Omental fat pad (tissue), 4 donors: ENCODE results near the gene ATAD3C. TPM values are rescaled to one million over a fixed set of nuclear protein-coding genes. Genes with fewer than 3 reads are reported as not detected.
"Not testable (repeated sequence)": the region's sequence is repeated elsewhere in the genome, so short reads cannot be mapped to it uniquely, and the experiment has no call there.

Source experiments
- ATAC-seq: fragments of 150-250 bp; one replicate; pipeline ENCODE4 v1.9.1; 2016; ENCODE audit warnings: mild to moderate bottlenecking, moderate library complexity; ENCODE audit not compliant: low FRiP score
- DNase-seq: peaks from one replicate; pipeline ENCODE4 v3.0.0-alpha.2; 2019; ENCODE audit warnings: low spot score
- total RNA-seq, 4 donors: library from RNA; depleted of rRNA; stranded (reverse); fragments of >200 nt; gene quantifications; one replicate each; pipeline ENCODE4 v1.1.0, GENCODE V29; 2016
- TF ChIP-seq, protein P1 (sequence below), 3 donors: fragments of 450-650 bp; IDR thresholded peaks; one replicate each; pipeline ENCODE4 v1.5.1; 2016 to 2017; ENCODE audit warnings: antibody characterized with exemption in 3 of 3, mild to moderate bottlenecking in 3 of 3, moderate library complexity in 2 of 3

Gene ATAD3C
- total RNA-seq, 4 donors from 2014 or later, result 0.69 to 3.5 (median 2.4) TPM; not detected in 1

DNA sequence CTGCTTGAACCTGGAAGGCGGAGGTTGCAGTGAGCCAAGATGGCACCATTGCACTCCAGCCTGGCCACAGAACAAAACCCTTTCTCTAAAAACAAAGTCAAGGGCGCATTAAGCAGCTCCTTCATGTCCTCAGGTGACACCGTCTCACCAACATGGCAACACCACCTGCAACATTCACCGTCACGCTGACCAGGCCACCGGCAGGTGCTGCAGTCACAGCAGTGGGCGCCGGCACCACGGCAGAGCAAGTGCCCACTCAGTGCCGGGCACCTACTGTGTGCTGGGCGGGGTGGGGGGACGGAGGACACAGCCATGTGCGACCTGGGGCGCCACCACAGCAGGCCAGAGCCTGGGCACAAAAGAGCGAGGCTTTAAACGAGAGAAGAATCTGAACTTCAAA, 34.2 kb downstream of the ATAD3C start:
- DNase-seq, result no peak
- no peak for ATAC-seq
- TF ChIP-seq, protein P1, sequence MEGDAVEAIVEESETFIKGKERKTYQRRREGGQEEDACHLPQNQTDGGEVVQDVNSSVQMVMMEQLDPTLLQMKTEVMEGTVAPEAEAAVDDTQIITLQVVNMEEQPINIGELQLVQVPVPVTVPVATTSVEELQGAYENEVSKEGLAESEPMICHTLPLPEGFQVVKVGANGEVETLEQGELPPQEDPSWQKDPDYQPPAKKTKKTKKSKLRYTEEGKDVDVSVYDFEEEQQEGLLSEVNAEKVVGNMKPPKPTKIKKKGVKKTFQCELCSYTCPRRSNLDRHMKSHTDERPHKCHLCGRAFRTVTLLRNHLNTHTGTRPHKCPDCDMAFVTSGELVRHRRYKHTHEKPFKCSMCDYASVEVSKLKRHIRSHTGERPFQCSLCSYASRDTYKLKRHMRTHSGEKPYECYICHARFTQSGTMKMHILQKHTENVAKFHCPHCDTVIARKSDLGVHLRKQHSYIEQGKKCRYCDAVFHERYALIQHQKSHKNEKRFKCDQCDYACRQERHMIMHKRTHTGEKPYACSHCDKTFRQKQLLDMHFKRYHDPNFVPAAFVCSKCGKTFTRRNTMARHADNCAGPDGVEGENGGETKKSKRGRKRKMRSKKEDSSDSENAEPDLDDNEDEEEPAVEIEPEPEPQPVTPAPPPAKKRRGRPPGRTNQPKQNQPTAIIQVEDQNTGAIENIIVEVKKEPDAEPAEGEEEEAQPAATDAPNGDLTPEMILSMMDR (IDR thresholded peaks at IDR 0.05), result no peak

DNA sequence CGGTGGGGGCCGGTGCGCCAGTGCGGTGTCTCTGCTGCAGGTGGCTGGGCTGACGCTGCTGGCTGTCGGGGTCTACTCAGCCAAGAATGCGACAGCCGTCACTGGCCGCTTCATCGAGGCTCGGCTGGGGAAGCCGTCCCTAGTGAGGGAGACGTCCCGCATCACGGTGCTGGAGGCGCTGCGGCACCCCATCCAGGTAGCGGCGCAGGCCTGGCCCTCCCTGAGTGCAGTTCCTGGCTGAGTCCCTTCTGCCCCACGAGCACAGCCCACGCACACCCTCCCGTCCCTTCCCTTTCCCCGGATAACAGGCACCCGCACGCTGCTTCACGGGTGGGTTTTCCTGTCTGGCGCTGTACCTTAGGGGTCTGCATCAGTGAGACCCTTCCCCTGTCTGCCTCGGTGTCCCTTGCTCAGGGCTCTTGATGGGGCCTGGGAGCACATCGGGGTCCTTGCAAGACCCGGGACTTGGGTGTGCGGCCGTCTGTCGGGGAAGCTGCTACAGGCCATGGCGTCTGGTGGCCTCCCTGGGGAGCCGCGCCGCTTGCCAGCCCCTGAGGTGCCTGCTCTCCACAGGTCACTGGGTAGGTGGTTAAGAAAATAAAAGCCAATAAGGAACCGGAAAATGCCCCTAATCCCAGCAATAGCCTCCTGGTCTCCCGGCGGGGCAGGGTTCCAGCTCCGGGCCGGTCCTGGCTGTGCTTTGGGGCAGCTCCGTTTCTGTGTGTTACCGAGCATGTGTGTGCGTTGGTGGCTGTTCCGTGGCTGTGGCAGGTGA, 35.7 kb downstream of the ATAD3C start:
- ATAC-seq, DNase-seq: not testable (repeated sequence)

GRCh38 chr1:1485755-1486317, 36.3 kb downstream of the ATAD3C start:
- not testable (repeated sequence) for DNase-seq, ATAC-seq

- no peak for DNase-seq
- ATAC-seq, result no peak
- TF ChIP-seq, protein P1 (IDR thresholded peaks at IDR 0.05), result no peak
These were observed 38.2 kb downstream of the ATAD3C start for GRCh38 chr1:1487701-1488100.

- no peak for DNase-seq
- TF ChIP-seq, protein P1 (IDR thresholded peaks at IDR 0.05), result no peak
- no peak for ATAC-seq
These were observed 39.7 kb downstream of the ATAD3C start for GRCh38 chr1:1489231-1489630.

- TF ChIP-seq, protein P1 (IDR thresholded peaks at IDR 0.05), result no peak
- ATAC-seq (no peak), DNase-seq (no peak)
These were observed 40.4 kb downstream of the ATAD3C start for GRCh38 chr1:1489861-1490260.

DNA sequence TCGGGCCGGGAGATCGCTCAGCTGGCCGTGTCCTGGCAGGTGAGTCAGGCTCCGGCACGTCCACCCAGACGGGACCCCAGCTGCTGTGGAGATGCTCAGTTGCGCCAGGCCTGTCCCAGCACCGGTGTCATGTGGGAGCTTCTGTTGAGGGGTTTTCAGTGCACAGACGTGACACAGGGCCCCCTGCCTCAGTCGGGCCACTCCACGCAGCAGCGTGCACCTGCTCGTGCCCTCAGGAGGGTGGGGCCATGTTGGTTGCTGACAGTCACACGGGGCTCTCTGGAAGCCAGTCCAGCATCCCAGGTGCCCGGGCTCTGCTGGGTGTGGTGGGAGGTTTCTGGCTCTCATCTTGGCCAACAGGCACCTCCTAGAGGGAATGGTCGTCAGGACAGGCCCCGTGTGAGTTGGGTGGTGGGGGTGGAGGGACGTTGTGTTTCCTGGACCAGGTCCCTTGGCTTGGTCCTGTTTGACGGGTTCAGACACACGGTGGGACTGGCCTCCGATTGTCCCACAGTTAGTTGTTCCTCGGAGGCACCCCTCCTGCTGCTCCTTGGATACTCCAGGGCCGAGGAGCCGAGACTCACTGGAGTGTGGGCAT, 41.2 kb downstream of the ATAD3C start:
- TF ChIP-seq, protein P1 (IDR thresholded peaks at IDR 0.05), result no peak
- DNase-seq, result no peak
- ATAC-seq, result no peak

GRCh38 chr1:1491601-1492000, 42.1 kb downstream of the ATAD3C start:
- ATAC-seq (no peak), DNase-seq (no peak)
- TF ChIP-seq, protein P1 (IDR thresholded peaks at IDR 0.05), result no peak

DNA sequence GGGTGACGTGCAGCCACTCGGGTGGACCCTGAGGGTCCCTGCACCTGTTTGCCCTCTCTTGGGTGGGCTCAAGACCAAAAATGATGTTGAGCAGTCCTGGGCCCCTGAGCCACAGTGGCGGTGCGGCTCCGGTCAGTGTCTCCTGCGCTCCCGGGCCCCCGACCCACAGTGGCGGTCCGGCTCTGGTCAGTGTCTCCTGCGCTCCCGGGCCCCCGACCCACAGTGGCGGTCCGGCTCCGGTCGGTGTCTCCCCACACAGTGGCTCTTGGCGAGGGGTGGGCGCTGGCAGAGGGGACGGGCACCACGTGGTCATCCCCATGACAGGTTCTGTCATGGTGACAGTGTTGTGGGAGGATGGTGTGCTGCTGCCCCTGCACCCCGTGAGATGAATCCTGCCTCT, 44.8 kb downstream of the ATAD3C start:
- not testable (repeated sequence) for DNase-seq, ATAC-seq

GRCh38 chr1:1495461-1495975, 46.0 kb downstream of the ATAD3C start:
- peak; percentile 52 for ATAC-seq
- DNase-seq, result not testable (repeated sequence)
